Pancreas (tissue), 10 donors: ENCODE data around the gene AJAP1. TPM values are rescaled to one million over a fixed set of nuclear protein-coding genes. Genes with fewer than 3 reads are reported as not detected.

Experiments used
- ATAC-seq, 4 donors: fragments of 200-7000 bp; cut with Tn5 transposase; one replicate each; pipeline versions ENCODE4 v1.8.0 to v1.9.1; 2020; ENCODE audit warnings: mild to moderate bottlenecking in 4 of 4, moderate library complexity in 4 of 4
- DNase-seq, 6 donors: peaks; one replicate each; pipeline ENCODE4 v3.0.0-alpha.2; 2020
- FAIRE-seq: peaks from 2 replicates; lab custom pipeline; 2012; peaks lifted over from hg19 to GRCh38; lab: Jason Lieb, UNC
- H3K27ac ChIP-seq, 4 donors: fragments of 200-600 bp; sonication (generic); 1 replicate in 3 of 4; 2 replicates in 1 of 4; pipeline versions ENCODE4 v1.5.0 to v1.8.0; 2020
- H3K27me3 ChIP-seq, 4 donors: fragments of 200-600 bp; one replicate each; pipeline ENCODE4 v1.8.0; 2021
- H3K36me3 ChIP-seq, 3 donors: fragments of 200-600 bp; sonication (generic) in 1 of 3; one replicate each; pipeline versions ENCODE4 v1.5.0 to v1.8.0; 2020 to 2021
- H3K4me1 ChIP-seq, 3 donors: fragments of 200-600 bp; one replicate each; pipeline ENCODE4 v1.8.0; 2021
- H3K4me3 ChIP-seq, 4 donors: fragments of 200-600 bp; sonication (generic) in 2 of 4; one replicate each; pipeline versions ENCODE4 v1.5.0 to v1.8.0; 2020 to 2021
- H3K9me3 ChIP-seq, 4 donors: fragments of 200-600 bp; one replicate each; pipeline ENCODE4 v1.8.0; 2021
- WGBS, 2 donors: extraction: QIAGEN DNeasy Blood & Tissue Kit; methylation state at CpG; one replicate each; pipeline ENCODE4 v1.1.7; 2013; 5-methylcytosine and 5-hydroxymethylcytosine counted together
- intact Hi-C, 3 donors: fragments of 100-400 bp; cut with DNase I; formaldehyde crosslinking; loops; one replicate each; pipeline versions ENCODE4 v1.11.1 to v1.14.2; 2022
- polyA plus RNA-seq, 2 donors: library from polyadenylated mRNA; stranded (reverse); fragments of 200-250 nt; gene quantifications; one replicate each; pipeline ENCODE4 v1.2.3, GENCODE V29; 2013
- total RNA-seq, 6 donors: library from RNA; stranded (reverse); fragmentation: NEBNext Ultra II Directional in 4 of 6; extraction: Animal tissue kit (Norgen Biotek cat#: 25700) in 4 of 6; gene quantifications; one replicate each; pipeline versions ENCODE4 v1.2.1 to v1.2.4, GENCODE V29; 2021 to 2023
- TF ChIP-seq, protein P1 (sequence below), 4 donors: fragments of 200-600 bp; sonication (generic) in 3 of 4; IDR thresholded peaks; one replicate each; pipeline versions ENCODE4 v1.5.0 to v1.8.0; 2021; ENCODE audit warnings: antibody characterized with exemption in 4 of 4
- donor health status: healthy with polysubstance abuse.
- donor health status: DM: no; HTN: no; CAD: no; lungs with moderate emphysema.
- donor health status: DM: no; HTN: no; CAD: no.
- donor health status: control.
- donor health status: control.
- donor health status: Bipolar disorder and iron deficiency.
- donor health status: DM: yes; HTN: yes; CAD: no.
- donor health status: DM: no; HTN: no; CAD: no.
- donor health status: DM: no; HTN: no; CAD: no.
- donor health status: DM: yes; HTN: yes; CAD: no.

The AJAP1 gene
- total and polyA plus RNA-seq, 8 donors, result 0.38 to 4.3 (median 2.2) TPM

DNA sequence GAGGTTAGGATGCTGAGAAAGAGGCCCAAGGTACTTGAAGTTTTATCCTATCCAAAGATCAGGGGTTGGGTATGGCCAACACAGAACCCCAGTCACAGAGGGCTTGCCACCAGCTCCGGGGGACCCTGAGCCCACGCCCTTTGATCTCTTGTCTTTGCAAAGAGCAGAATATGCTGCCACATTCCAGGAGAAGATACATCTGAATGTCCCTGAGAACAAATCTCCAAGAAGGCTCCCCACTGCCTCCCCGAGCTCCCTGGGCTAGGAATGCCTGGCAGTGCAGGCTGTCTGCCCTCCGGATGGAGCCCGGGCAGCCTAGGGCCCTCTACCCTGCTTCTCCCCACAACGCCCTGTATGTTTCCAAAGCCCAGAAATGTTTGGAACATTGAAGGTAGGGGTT, 49.2 kb downstream of the AJAP1 start:
- FAIRE-seq (no peak), ATAC-seq (no peak), DNase-seq (no peak)
- WGBS, 2 donors, result 62 to 71% methylated on average over 6 of the region's 6 CpGs
- Histone ChIP-seq H3K36me3 (no peaks in the 10 kb centered on the region), H3K27me3 (no peaks in the 10 kb centered on the region), H3K4me3 (no peak overlapping the region), H3K27ac (no peak overlapping the region), H3K4me1 (no peaks in the 10 kb centered on the region), H3K9me3 (no peaks in the 10 kb centered on the region)
- TF ChIP-seq, protein P1, sequence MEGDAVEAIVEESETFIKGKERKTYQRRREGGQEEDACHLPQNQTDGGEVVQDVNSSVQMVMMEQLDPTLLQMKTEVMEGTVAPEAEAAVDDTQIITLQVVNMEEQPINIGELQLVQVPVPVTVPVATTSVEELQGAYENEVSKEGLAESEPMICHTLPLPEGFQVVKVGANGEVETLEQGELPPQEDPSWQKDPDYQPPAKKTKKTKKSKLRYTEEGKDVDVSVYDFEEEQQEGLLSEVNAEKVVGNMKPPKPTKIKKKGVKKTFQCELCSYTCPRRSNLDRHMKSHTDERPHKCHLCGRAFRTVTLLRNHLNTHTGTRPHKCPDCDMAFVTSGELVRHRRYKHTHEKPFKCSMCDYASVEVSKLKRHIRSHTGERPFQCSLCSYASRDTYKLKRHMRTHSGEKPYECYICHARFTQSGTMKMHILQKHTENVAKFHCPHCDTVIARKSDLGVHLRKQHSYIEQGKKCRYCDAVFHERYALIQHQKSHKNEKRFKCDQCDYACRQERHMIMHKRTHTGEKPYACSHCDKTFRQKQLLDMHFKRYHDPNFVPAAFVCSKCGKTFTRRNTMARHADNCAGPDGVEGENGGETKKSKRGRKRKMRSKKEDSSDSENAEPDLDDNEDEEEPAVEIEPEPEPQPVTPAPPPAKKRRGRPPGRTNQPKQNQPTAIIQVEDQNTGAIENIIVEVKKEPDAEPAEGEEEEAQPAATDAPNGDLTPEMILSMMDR (IDR thresholded peaks at IDR 0.05), result no peak
- intact Hi-C loops, result no loop called here

DNA sequence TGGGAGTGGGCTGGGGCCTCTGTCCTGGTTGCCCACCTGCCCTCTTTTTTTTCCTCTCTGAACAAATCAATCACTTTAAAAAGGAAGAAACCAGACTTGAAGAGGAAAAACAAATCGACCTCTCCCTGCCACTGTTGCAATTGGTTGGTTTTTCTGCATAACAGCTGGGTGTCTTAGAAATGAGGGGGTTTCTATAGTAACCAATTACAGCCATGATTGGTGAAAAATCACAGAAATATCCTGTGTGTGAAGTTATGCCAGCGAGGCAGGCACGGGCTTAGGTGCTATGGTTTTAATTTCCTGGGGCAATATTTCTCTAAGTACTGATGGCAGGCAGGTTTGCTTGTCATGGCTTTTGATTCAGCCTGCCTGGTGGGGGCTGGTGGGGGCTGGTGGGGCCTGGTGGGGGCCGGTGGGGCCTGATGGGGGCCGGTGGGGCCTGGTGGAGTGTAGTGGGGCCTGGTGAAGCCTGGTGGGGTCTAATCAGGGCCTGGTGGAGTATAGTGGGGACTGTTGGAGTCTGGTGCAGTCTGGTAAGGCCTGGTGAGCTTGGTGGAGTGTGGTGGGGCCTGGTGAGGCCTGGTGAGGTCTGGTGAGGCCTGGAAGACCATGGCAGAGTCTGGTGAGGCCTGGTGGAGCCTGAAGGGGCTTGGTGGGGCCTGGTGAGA, 54.6 kb downstream of the AJAP1 start:
- no peak for ATAC-seq
- no peaks in the 10 kb centered on the region for H3K27me3 ChIP-seq
- no peaks in the 10 kb centered on the region for H3K4me1 ChIP-seq
- H3K27ac ChIP-seq, result no peak overlapping the region
- no peak for DNase-seq
- TF ChIP-seq, protein P1 (IDR thresholded peaks at IDR 0.05), result no peak
- no peak overlapping the region for H3K4me3 ChIP-seq
- no peak for FAIRE-seq
- no peaks in the 10 kb centered on the region for H3K36me3 ChIP-seq
- H3K9me3 ChIP-seq, result no peaks in the 10 kb centered on the region
- intact Hi-C loops, result no loop called here
- WGBS, 2 donors, result 68 to 71% methylated on average over 5 of the region's 5 CpGs

DNA sequence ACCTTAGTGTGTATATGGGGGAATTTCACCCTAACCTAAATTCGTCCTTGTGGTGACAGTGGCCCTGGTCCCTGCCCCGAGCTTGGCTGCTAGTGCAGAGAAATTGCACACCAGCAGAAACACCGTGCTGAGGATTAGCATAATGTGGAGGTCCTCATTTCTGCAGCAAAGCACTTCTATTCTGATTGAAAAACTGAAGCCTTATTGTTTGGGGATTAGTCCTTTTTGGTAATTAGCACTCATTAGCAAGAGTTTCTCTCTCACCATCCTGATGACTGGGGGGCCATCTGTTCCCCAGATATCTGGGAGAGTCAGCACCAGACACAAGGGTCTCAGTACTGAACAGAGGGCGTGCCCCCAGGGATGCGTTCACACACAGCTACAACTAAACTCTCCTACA, 55.2 kb downstream of the AJAP1 start:
- TF ChIP-seq, protein P1 (IDR thresholded peaks at IDR 0.05), result no peak
- FAIRE-seq (no peak), DNase-seq (no peak), ATAC-seq (no peak)
- H3K4me1 ChIP-seq, result no peaks in the 10 kb centered on the region
- WGBS, 2 donors, result 86% methylated on average over 5 of the region's 5 CpGs
- H3K36me3 ChIP-seq, result no peaks in the 10 kb centered on the region
- intact Hi-C loops, result no loop called here
- no peak overlapping the region for H3K27ac ChIP-seq
- H3K9me3 ChIP-seq, result no peaks in the 10 kb centered on the region
- H3K4me3 ChIP-seq, result no peak overlapping the region
- H3K27me3 ChIP-seq, result no peaks in the 10 kb centered on the region

DNA sequence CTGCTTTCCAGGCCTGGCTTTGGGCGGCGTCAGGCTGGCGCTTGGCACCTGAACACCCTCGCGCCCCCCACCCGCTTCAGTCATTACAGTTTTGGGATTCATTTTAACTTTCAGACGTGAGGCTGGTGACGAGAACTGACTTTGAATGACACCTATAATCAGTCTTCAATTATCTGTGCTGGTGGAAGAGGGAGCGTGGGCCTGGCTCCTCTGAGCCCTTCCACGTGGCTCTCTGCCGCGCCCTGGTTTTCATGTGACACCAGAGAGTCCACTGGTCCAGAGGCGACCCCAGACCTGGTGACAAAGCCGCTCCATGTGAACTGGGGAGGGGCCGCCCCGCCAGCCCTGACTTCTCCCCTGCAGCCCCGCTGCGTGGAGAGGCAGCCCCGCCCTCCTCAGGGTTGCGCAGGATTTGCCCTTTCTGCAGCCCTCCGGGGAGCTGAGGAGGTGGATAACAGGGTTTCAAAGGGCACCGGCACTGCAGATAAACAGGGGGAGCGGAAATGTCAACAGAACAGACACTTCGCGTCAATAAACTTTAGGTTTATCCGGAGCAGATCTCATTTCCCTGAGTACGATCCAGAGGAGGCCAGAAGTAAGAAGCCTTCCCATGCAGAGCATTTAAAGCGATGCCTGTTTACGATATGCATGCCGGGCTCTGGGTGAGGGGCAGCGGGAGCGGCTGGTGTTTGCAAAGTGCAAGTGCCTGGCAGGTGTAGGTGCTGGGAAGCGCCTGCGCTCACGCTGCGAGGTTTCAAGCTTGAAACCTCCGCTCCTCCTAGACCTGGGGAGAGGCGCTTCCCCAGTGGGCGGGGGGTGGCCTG, 56.4 kb downstream of the AJAP1 start:
- H3K27ac ChIP-seq, result no peak overlapping the region
- H3K36me3 ChIP-seq, result no peaks in the 10 kb centered on the region
- H3K9me3 ChIP-seq, result no peaks in the 10 kb centered on the region
- H3K4me1 ChIP-seq, result no peaks in the 10 kb centered on the region
- no peak for FAIRE-seq
- DNase-seq, result no peak
- peak in 2 of 4 donors; percentile 29 to 44 for ATAC-seq
- WGBS, 2 donors, result 26 to 35% methylated on average over 39 of the region's 39 CpGs
- H3K27me3 ChIP-seq, result no peaks in the 10 kb centered on the region
- peak overlapping the region in 1 of 4 donors; percentile 17 for H3K4me3 ChIP-seq
- TF ChIP-seq, protein P1 (IDR thresholded peaks at IDR 0.05), result no peak
- intact Hi-C loops, result no loop called here
